Osteoblast (primary cell): ENCODE measurements around the gene GRK1. TPM values are rescaled to one million over a fixed set of nuclear protein-coding genes. Genes with fewer than 3 reads are reported as not detected.

Source experiments
- DNase-seq: peaks from one replicate; pipeline ENCODE4 v3.0.0; 2011; ENCODE audit warnings: low spot score, mixed read lengths; ENCODE audit not compliant: insufficient read length; ENCODE audit errors: missing footprints
- H2AFZ ChIP-seq: 2 replicates; pipeline ENCODE4 v1.6.0; 2011; ENCODE audit warnings: mild to moderate bottlenecking, low read length
- H3K27ac ChIP-seq: 2 replicates; pipeline ENCODE4 v1.5.1; 2011; ENCODE audit warnings: mild to moderate bottlenecking, low read depth, low read length, moderate library complexity
- H3K27me3 ChIP-seq: 2 replicates; pipeline ENCODE4 v1.6.0; 2012; ENCODE audit warnings: mild to moderate bottlenecking, control low read depth, inconsistent platforms, low read length, moderate library complexity; ENCODE audit not compliant: insufficient read depth
- H3K36me3 ChIP-seq: 2 replicates; pipeline ENCODE4 v1.5.1; 2011; ENCODE audit warnings: mild to moderate bottlenecking, low read length, control low read depth, moderate library complexity; ENCODE audit not compliant: insufficient read depth
- H3K4me1 ChIP-seq: 2 replicates; pipeline ENCODE4 v1.5.1; 2011; ENCODE audit warnings: mild to moderate bottlenecking, low read length, control low read depth, moderate library complexity; ENCODE audit not compliant: insufficient read depth
- H3K4me2 ChIP-seq: 2 replicates; pipeline ENCODE4 v1.6.0; 2011; ENCODE audit warnings: mild to moderate bottlenecking, low read length; ENCODE audit not compliant: insufficient read depth
- H3K4me3 ChIP-seq: fragments of 200-600 bp; sonication (generic); 3 replicates; pipeline ENCODE4 v1.5.1; 2012; ENCODE audit warnings: mild to moderate bottlenecking, low read length, inconsistent platforms; ENCODE audit not compliant: insufficient read depth
- H3K79me2 ChIP-seq: 2 replicates; pipeline ENCODE4 v1.6.0; 2012; ENCODE audit warnings: mild to moderate bottlenecking, low read length, control low read depth, inconsistent platforms; ENCODE audit not compliant: insufficient read depth
- H3K9me3 ChIP-seq: 2 replicates; pipeline ENCODE4 v1.5.1; 2011; ENCODE audit warnings: low read depth, low read length, control low read depth
- H4K20me1 ChIP-seq: 2 replicates; pipeline ENCODE4 v1.6.0; 2012; ENCODE audit warnings: mild to moderate bottlenecking, low read length, control low read depth; ENCODE audit not compliant: insufficient read depth
- total RNA-seq: library from RNA; depleted of rRNA; stranded (reverse); fragments of >200 nt; gene quantifications from 2 replicates; pipeline ENCODE4 v1.2.3, GENCODE V29; 2012
- TF ChIP-seq, protein P1 (sequence below): IDR thresholded peaks from 2 replicates; pipeline ENCODE4 v1.5.1; 2011; ENCODE audit warnings: mild to moderate bottlenecking, low read depth, low read length, moderate library complexity; ENCODE audit errors: extremely low read depth

The GRK1 gene
- total RNA-seq, 1 donor = not detected

GRCh38 chr13:113782472-113782871 is 115.5 kb downstream of the GRK1 start:
- peaks cover 29% of the 10 kb centered on the region for H3K4me1 ChIP-seq
- H4K20me1 ChIP-seq = no peaks in the 10 kb centered on the region
- H3K4me3 ChIP-seq = no peak overlapping the region
- no peaks in the 10 kb centered on the region for H3K36me3 ChIP-seq
- no peak overlapping the region for H3K27ac ChIP-seq
- no peak overlapping the region for H3K4me2 ChIP-seq
- TF ChIP-seq, protein P1, sequence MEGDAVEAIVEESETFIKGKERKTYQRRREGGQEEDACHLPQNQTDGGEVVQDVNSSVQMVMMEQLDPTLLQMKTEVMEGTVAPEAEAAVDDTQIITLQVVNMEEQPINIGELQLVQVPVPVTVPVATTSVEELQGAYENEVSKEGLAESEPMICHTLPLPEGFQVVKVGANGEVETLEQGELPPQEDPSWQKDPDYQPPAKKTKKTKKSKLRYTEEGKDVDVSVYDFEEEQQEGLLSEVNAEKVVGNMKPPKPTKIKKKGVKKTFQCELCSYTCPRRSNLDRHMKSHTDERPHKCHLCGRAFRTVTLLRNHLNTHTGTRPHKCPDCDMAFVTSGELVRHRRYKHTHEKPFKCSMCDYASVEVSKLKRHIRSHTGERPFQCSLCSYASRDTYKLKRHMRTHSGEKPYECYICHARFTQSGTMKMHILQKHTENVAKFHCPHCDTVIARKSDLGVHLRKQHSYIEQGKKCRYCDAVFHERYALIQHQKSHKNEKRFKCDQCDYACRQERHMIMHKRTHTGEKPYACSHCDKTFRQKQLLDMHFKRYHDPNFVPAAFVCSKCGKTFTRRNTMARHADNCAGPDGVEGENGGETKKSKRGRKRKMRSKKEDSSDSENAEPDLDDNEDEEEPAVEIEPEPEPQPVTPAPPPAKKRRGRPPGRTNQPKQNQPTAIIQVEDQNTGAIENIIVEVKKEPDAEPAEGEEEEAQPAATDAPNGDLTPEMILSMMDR = no peak
- no peak overlapping the region for H2AFZ ChIP-seq
- no peaks in the 10 kb centered on the region for H3K9me3 ChIP-seq
- peaks cover 20% of the 10 kb centered on the region for H3K27me3 ChIP-seq
- no peaks in the 10 kb centered on the region for H3K79me2 ChIP-seq
- peak; percentile 37 for DNase-seq

- no peak for DNase-seq
- Histone ChIP-seq H3K4me3 (no peak overlapping the region), H3K79me2 (no peaks in the 10 kb centered on the region), H2AFZ (no peak overlapping the region), H4K20me1 (no peaks in the 10 kb centered on the region), H3K4me2 (no peak overlapping the region), H3K27ac (no peak overlapping the region), H3K9me3 (no peaks in the 10 kb centered on the region), H3K27me3 (peaks cover 12% of the 10 kb centered on the region), H3K36me3 (no peaks in the 10 kb centered on the region), H3K4me1 (peaks cover 29% of the 10 kb centered on the region)
- TF ChIP-seq, protein P1 = no peak
Measured at GRCh38 chr13:113783200-113783881, 116.3 kb downstream of the GRK1 start.

DNA sequence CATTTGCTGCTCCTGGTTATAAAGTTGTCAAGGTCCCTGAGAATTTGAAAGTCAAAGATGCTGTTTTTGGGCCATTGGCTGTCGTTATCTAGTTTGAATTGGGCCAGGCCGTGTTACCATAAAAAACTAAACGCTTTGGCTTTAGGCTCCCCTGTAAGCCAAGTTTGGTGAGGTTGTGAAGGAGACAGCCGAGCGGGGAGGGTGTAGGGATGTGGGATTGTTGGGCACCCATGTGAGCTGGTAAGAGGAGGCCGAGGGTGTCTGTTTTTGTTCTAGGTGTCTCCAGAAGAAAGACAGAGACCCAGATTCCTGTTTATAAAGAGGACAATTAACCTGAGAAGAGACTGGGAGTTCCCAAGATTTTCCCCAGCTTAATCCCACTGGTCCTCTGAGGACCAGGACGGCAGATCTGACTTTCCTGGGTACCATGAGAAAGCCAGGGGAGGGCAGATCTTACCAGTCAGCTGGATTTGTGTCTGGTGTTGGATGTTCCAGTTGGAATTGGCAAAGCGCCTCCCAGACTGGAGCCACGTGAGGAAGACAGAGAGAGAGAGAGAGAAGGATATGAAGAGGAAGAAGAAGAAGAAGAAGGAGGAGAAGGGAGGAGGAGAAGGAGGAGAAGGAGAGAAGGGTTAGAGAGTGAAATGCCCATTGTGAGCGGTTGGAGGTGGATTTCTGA is 117.1 kb downstream of the GRK1 start:
- no peak overlapping the region for H2AFZ ChIP-seq
- no peak for DNase-seq
- H3K4me3 ChIP-seq = peak overlapping the region; percentile 25
- no peaks in the 10 kb centered on the region for H3K79me2 ChIP-seq
- H3K27me3 ChIP-seq = peaks cover 7% of the 10 kb centered on the region
- peak overlapping the region; percentile 52 for H3K4me2 ChIP-seq
- TF ChIP-seq, protein P1 = no peak
- H4K20me1 ChIP-seq = no peaks in the 10 kb centered on the region
- H3K36me3 ChIP-seq = no peaks in the 10 kb centered on the region
- H3K9me3 ChIP-seq = no peaks in the 10 kb centered on the region
- peak overlapping the region; percentile 47 for H3K27ac ChIP-seq
- peaks cover 29% of the 10 kb centered on the region for H3K4me1 ChIP-seq

DNA sequence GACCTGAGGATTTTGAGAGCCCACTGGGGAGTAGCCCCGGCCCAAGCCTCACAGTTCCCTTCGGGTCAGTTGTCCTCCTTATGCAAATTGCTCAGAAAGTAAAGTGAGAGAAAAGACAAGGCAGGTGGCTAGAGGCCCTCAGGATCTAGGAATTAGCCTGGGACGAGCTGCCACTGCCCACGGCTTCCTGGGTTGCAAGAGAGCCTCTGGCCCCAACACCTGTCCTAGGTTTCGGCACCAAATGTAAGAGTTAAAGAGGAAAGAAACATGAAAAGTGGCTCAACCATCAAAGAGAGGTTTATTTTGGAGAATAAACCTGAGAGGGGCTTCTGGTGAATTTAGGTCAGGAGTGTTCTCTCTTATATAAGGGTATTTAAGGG is 117.6 kb downstream of the GRK1 start:
- H3K79me2 ChIP-seq = no peaks in the 10 kb centered on the region
- H3K4me1 ChIP-seq = peaks cover 29% of the 10 kb centered on the region
- H3K9me3 ChIP-seq = no peaks in the 10 kb centered on the region
- H3K36me3 ChIP-seq = no peaks in the 10 kb centered on the region
- H3K27me3 ChIP-seq = peaks cover 8% of the 10 kb centered on the region
- TF ChIP-seq, protein P1 = no peak
- peak; percentile 58 for DNase-seq
- no peak overlapping the region for H2AFZ ChIP-seq
- peak overlapping the region; percentile 47 for H3K27ac ChIP-seq
- H3K4me3 ChIP-seq = peak overlapping the region; percentile 25
- no peaks in the 10 kb centered on the region for H4K20me1 ChIP-seq
- peak overlapping the region; percentile 52 for H3K4me2 ChIP-seq
